ENCODE results near the gene SIMC1. TPM values are rescaled to one million over a fixed set of nuclear protein-coding genes. Genes with fewer than 3 reads are reported as not detected.

SIMC1 gene
- total RNA-seq, 1 donor from 2014 or later: 17.4 TPM

- intact Hi-C loops (cut with DNase I): no loop called here
- Histone ChIP-seq H3K4me1 (no peaks in the 10 kb centered on the region), H3K27ac (no peak overlapping the region), H3K4me3 (no peak overlapping the region), H3K9me3 (no peaks in the 10 kb centered on the region), H3K36me3 (peaks cover 0 to 8% of the 10 kb centered on the region in 2 donors), H3K27me3 (no peaks in the 10 kb centered on the region)
- no peak for TF ChIP-seq POLR2AphosphoS5 (IDR thresholded peaks at IDR 0.05; ENCODE audit: insufficient read depth in 1 of 2, low read depth in 1 of 2)
- TF ChIP-seq CTCF (IDR thresholded peaks at IDR 0.05): no peak
- no peak for TF ChIP-seq POLR2A (IDR thresholded peaks at IDR 0.05)
- no peak for DNase-seq (ENCODE audit: extremely low spot score in 2 of 2)
Measured at GRCh38 chr5:176317534-176318374, 79.5 kb downstream of the SIMC1 start.

GRCh38 chr5:176319827-176320554 is 81.8 kb downstream of the SIMC1 start:
- TF ChIP-seq POLR2A (IDR thresholded peaks at IDR 0.05) (no peak), POLR2AphosphoS5 (IDR thresholded peaks at IDR 0.05; ENCODE audit: insufficient read depth in 1 of 2, low read depth in 1 of 2) (no peak), CTCF (IDR thresholded peaks at IDR 0.05) (no peak)
- H3K4me1 ChIP-seq: no peaks in the 10 kb centered on the region

GRCh38 chr5:176320577-176320976 is 82.4 kb downstream of the SIMC1 start:
- TF ChIP-seq POLR2AphosphoS5 (IDR thresholded peaks at IDR 0.05; ENCODE audit: insufficient read depth in 1 of 2, low read depth in 1 of 2) (no peak), POLR2A (IDR thresholded peaks at IDR 0.05) (no peak), CTCF (IDR thresholded peaks at IDR 0.05) (no peak)
- Histone ChIP-seq H3K4me3 (no peak overlapping the region), H3K4me1 (no peaks in the 10 kb centered on the region), H3K27ac (no peak overlapping the region), H3K36me3 (peaks cover 0 to 30% of the 10 kb centered on the region in 2 donors), H3K9me3 (no peaks in the 10 kb centered on the region), H3K27me3 (no peaks in the 10 kb centered on the region)
- intact Hi-C loops (cut with DNase I): no loop called here
- no peak for DNase-seq (ENCODE audit: extremely low spot score in 2 of 2)

More at GRCh38 chr5:176319827-176320554, 81.8 kb downstream of the SIMC1 start:
- no peak overlapping the region for H3K4me3 ChIP-seq
- no peak overlapping the region for H3K27ac ChIP-seq
- DNase-seq (ENCODE audit: extremely low spot score in 2 of 2): no peak
- intact Hi-C loops (cut with DNase I): no loop called here
- H3K27me3 ChIP-seq: no peaks in the 10 kb centered on the region
- H3K36me3 ChIP-seq: peaks cover 0 to 26% of the 10 kb centered on the region in 2 donors
- no peaks in the 10 kb centered on the region for H3K9me3 ChIP-seq

- H3K4me1 ChIP-seq: no peaks in the 10 kb centered on the region
- TF ChIP-seq POLR2A (IDR thresholded peaks at IDR 0.05): no peak
- no peak for TF ChIP-seq CTCF (IDR thresholded peaks at IDR 0.05)
- no peak for TF ChIP-seq POLR2AphosphoS5 (IDR thresholded peaks at IDR 0.05; ENCODE audit: insufficient read depth in 1 of 2, low read depth in 1 of 2)
- H3K9me3 ChIP-seq: no peaks in the 10 kb centered on the region
- no peak overlapping the region for H3K4me3 ChIP-seq
- H3K27ac ChIP-seq: no peak overlapping the region
- intact Hi-C loops (cut with DNase I): no loop called here
- peaks cover 0 to 19% of the 10 kb centered on the region in 2 donors for H3K36me3 ChIP-seq
- DNase-seq (ENCODE audit: extremely low spot score in 2 of 2): no peak
- H3K27me3 ChIP-seq: no peaks in the 10 kb centered on the region
Measured at GRCh38 chr5:176334031-176334770, 96.0 kb downstream of the SIMC1 start.

All from vagina (tissue), 2 donors.